HG02981 (cell line): ENCODE data around the gene CFAP206.
A peak's percentile ranks its signal among the peaks of the same experiment; 100 is the strongest.
"Not testable (repeated sequence)": the region's sequence is repeated elsewhere in the genome, so short reads cannot be mapped to it uniquely, and the experiment has no call there.

ENCODE experiments used
- ATAC-seq: cut with Tn5 transposase; IDR thresholded peaks from one replicate; pipeline ENCODE4 v1.9.1; 2021; ENCODE audit warnings: mild to moderate bottlenecking, moderate library complexity; ENCODE audit not compliant: unreplicated experiment

The CFAP206 gene

GRCh38 chr6:87419266-87419665, 11.5 kb downstream of the CFAP206 start:
- no peak for ATAC-seq

GRCh38 chr6:87420360-87420759, 12.6 kb downstream of the CFAP206 start:
- no peak for ATAC-seq

GRCh38 chr6:87421576-87421975, 13.8 kb downstream of the CFAP206 start:
- no peak for ATAC-seq

- no peak for ATAC-seq
These were observed 19.0 kb downstream of the CFAP206 start for GRCh38 chr6:87426789-87427188.

GRCh38 chr6:87430499-87430898, 22.7 kb downstream of the CFAP206 start:
- no peak for ATAC-seq

- no peak for ATAC-seq
These were observed 23.5 kb downstream of the CFAP206 start for GRCh38 chr6:87431263-87431662.

GRCh38 chr6:87436435-87436834, 28.7 kb downstream of the CFAP206 start:
- no peak for ATAC-seq

GRCh38 chr6:87441711-87442110, 33.9 kb downstream of the CFAP206 start:
- ATAC-seq, result no peak

- no peak for ATAC-seq
These were observed 36.6 kb downstream of the CFAP206 start for GRCh38 chr6:87444362-87444761.

GRCh38 chr6:87465051-87465450, 57.3 kb downstream of the CFAP206 start:
- no peak for ATAC-seq

- ATAC-seq, result peak; percentile 85
These were observed 65.0 kb downstream of the CFAP206 start, which contains the start of gene SLC35A1 for GRCh38 chr6:87472525-87473418. Gene SLC35A1 (plus strand): TSS chr6:87472974. CDS start chr6:87473004, 30 bp downstream.

GRCh38 chr6:87473419-87473903, 65.7 kb downstream of the CFAP206 start:
- peak; percentile 60 for ATAC-seq

GRCh38 chr6:87481931-87482330, 74.2 kb downstream of the CFAP206 start:
- no peak for ATAC-seq

GRCh38 chr6:87482366-87482765, 74.6 kb downstream of the CFAP206 start:
- no peak for ATAC-seq

GRCh38 chr6:87483929-87484328, 76.2 kb downstream of the CFAP206 start:
- ATAC-seq, result no peak

- no peak for ATAC-seq
These were observed 76.7 kb downstream of the CFAP206 start for GRCh38 chr6:87484491-87484890.

GRCh38 chr6:87487555-87487954, 79.8 kb downstream of the CFAP206 start:
- no peak for ATAC-seq

- ATAC-seq, result not testable (repeated sequence)
These were observed 81.6 kb downstream of the CFAP206 start for GRCh38 chr6:87489326-87489725.

- ATAC-seq, result peak; percentile 82
These were observed 87.1 kb downstream of the CFAP206 start for GRCh38 chr6:87494761-87495422.

GRCh38 chr6:87498048-87498447, 90.3 kb downstream of the CFAP206 start:
- ATAC-seq, result no peak

- no peak for ATAC-seq
These were observed 94.2 kb downstream of the CFAP206 start for GRCh38 chr6:87501809-87502572.
